ENCODE measurements around the gene CNTNAP2.

CNTNAP2 gene

GRCh38 chr7:147405621-147406020 is 1289.0 kb downstream of the CNTNAP2 start:
- DNase-seq (ENCODE audit: low spot score) = no peak

GRCh38 chr7:147406521-147407135 is 1290.0 kb downstream of the CNTNAP2 start:
- no peak for DNase-seq (ENCODE audit: low spot score)

GRCh38 chr7:147411096-147411495 is 1294.5 kb downstream of the CNTNAP2 start:
- DNase-seq (ENCODE audit: low spot score) = no peak

DNA sequence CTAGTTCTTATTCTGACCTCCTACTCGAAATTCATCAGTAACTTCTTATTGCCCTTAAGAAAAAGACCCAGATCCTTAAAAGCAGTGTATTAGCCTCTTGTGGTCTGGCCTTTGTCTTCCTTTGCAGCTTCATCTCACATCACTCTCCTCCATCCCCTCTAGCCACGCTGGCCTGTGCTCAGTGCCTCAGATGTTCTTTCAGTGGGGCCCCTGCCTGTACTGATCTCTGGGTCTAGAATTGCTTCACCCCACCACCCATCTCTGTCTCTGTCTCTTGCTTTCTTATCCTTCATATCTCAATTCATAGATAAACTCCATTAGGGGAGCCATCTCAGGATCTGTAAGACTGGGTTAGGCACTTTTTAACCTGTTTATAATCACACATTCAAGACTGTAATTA is 1295.5 kb downstream of the CNTNAP2 start:
- DNase-seq (ENCODE audit: low spot score) = no peak

GRCh38 chr7:147412782-147413556 is 1296.4 kb downstream of the CNTNAP2 start:
- DNase-seq (ENCODE audit: low spot score) = no peak

DNA sequence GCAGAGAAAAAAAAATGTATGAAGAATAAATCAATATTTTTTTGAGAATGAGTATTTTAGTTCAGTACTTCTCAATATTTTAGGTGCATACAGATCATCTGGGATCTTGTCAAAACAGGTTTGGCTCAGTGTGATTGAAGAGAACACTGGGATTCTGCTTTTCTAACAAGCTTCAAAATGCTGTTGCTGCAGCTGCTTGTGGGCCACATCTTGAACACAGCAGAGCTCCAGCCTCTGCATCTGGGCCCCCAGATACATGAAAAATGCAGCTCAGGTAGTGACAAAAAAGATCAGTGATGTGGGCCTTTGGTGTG is 1296.9 kb downstream of the CNTNAP2 start:
- no peak for DNase-seq (ENCODE audit: low spot score)

DNA sequence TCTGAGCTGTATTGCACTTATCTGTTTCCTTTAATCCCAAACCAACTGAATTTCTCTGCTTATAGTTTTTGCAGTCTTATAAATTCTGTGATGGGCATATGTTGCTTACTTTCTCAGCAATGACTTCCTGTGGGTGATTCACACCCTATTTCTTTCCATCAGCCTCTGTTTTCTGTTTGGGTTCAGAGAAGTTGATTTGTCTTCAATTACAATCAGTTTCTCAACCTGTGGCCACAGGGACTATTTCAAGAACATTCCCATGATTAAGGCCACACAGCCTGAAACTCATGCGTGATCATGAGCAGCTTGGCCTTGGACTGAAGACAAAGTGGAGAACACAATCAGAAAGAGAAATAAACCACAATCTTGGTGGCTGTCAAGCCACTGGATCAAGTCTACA is 1299.4 kb downstream of the CNTNAP2 start:
- no peak for DNase-seq (ENCODE audit: low spot score)

- DNase-seq (ENCODE audit: low spot score) = no peak
Measured at GRCh38 chr7:147418966-147419365, 1302.4 kb downstream of the CNTNAP2 start.

GRCh38 chr7:147423875-147424274 is 1307.3 kb downstream of the CNTNAP2 start:
- DNase-seq (ENCODE audit: low spot score) = no peak

DNA sequence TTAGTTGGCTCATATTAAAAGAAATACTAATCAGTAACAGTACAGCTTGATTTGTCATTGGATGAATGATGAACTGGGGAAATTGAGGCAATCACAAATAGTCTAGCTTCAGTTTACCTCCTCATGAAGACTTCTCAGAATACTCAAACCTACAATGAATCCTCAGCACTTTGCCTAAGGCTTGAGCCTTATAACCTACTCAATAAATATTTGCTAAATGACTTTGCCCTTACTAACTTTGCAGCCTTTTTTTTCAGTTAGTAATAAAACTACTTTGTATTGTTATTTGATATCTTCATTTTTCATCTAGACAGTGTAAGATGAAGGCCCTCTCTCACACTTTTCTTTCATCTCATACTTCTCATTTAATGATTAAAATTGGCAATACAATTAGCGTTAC is 1311.5 kb downstream of the CNTNAP2 start:
- no peak for DNase-seq (ENCODE audit: low spot score)

- DNase-seq (ENCODE audit: low spot score) = no peak
Measured at GRCh38 chr7:147429961-147430360, 1313.4 kb downstream of the CNTNAP2 start.

- DNase-seq (ENCODE audit: low spot score) = no peak
Measured at GRCh38 chr7:147432079-147432478, 1315.5 kb downstream of the CNTNAP2 start.

- no peak for DNase-seq (ENCODE audit: low spot score)
Measured at GRCh38 chr7:147432576-147432975, 1316.0 kb downstream of the CNTNAP2 start.

- DNase-seq (ENCODE audit: low spot score) = no peak
Measured at GRCh38 chr7:147436718-147437117, 1320.1 kb downstream of the CNTNAP2 start.

- DNase-seq (ENCODE audit: low spot score) = no peak
Measured at GRCh38 chr7:147438216-147438615, 1321.6 kb downstream of the CNTNAP2 start.

DNA sequence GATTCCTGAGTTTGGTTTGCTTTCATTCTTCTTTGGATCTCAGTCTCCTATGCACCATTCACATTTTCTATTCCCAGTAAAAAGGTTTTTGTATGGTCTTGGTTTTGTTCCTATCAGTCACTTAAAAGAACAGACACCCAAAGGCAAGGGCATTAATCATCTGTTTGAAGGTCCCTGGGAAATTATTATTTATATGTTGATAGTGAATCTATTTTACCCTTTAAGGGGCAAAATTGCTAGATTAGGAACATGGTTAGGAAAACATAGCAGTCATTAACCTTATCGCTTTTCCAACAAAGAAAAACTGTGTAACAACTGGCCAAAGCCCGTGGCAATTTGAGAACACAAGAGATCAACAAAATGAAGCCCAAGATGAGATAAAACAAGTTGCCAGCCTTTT is 1327.3 kb downstream of the CNTNAP2 start:
- no peak for DNase-seq (ENCODE audit: low spot score)

DNA sequence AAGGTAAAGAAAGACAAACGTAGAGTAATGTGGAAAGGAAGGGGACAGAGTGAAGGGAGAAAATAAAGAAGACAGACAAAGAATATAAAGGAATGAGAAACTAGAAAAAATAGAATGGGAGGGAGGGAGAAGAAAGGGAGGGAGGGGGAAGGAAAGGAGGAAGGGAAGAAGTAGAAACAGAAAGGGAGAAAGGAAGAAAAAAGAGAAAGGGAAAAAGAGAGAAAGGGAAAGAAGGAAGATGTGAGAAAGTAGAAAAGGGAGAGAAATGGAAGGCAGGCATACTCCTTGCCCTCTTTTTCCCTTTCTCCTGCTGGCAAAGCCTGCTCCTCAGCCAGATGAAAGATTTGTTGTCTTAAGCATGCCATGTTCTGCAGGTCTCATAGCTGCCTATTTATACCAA is 1336.2 kb downstream of the CNTNAP2 start:
- no peak for DNase-seq (ENCODE audit: low spot score)

- DNase-seq (ENCODE audit: low spot score) = no peak
Measured at GRCh38 chr7:147465223-147465622, 1348.6 kb downstream of the CNTNAP2 start.

- DNase-seq (ENCODE audit: low spot score) = no peak
Measured at GRCh38 chr7:147472556-147472955, 1356.0 kb downstream of the CNTNAP2 start.

- DNase-seq (ENCODE audit: low spot score) = no peak
Measured at GRCh38 chr7:147474862-147475261, 1358.3 kb downstream of the CNTNAP2 start.

DNA sequence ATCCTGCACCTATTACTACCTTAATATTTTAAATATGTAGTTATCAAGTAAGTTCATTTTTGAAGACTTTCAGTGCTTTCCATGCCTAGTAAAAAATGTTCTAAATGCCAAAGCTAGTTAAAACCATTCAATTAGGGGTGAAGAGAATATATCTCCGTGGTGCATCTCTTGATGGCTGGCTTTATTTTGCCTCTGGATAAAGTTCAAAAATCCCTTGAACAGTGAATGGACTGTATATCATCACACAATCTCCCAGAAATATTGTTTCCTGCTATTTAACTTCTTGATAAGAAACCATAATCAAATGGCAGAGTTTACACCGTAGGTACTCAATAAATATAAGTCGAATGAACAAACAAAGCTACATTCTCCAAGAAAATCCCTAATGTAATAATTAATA is 1360.9 kb downstream of the CNTNAP2 start:
- DNase-seq (ENCODE audit: low spot score) = no peak

DNA sequence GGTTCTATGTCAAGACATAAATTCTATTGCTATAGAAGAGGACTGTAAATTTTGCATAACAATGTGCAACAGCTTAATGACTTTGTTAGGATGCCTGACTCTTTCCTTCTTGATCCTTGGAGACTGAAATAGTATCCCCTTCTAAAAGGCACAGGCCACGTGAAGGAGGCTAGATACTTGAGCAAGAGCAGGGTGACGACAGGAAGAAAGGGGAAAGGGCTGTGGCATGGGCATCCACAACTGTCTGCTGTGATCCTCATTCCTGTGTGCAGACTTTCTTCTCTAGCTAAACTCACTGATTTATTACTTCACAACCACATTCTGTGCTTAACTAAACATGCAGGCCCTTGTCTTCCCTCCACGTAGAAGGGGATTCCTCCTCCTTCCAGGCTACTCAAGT is 1362.2 kb downstream of the CNTNAP2 start:
- no peak for DNase-seq (ENCODE audit: low spot score)

DNA sequence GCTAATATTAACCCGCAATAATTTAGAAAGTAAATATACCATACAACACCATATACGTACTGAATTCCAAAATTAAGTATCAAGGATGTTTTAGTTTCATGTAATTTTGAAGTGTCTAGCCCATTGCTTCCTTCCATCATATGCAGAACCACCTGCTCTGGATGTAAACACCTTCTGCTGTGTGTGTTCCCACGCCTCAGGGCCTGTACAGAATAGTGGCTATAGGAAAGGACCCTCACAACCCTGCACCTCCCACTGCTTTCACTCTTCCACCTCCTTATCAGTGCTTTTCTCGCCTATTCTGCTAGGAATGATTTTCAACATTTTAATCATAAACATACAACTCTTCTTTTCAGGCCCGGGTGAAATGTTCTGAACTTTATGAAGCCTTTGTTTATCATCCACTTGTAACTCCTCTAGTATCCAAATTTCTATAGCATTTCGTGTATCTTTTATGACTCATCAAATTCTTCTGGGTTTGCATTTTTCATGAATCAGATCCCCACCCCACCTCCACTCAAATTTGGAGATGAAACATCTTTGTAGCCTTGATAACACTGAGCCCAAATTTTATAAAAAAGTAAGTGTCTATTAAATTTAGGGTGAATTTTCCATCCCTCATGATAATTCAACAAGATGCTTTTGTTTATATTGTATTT is 1367.2 kb downstream of the CNTNAP2 start:
- DNase-seq (ENCODE audit: low spot score) = no peak
